Right lung (tissue), 10 donors: ENCODE measurements around the gene TMEM52B. TPM values are rescaled to one million over a fixed set of nuclear protein-coding genes. Genes with fewer than 3 reads are reported as not detected.

ENCODE experiments used
- DNase-seq, 2 donors: peaks; one replicate each; pipeline ENCODE4 v3.0.0-alpha.2; 2013
- long read RNA-seq, 8 donors: transcript quantifications; one replicate each; lab custom pipeline, GENCODE V29; 2026
- polyA plus RNA-seq, 5 donors: library from polyadenylated mRNA; unstranded; fragments of 120-200 nt; gene quantifications; one replicate each; pipeline versions ENCODE4 v1.2.1 to v1.2.3, GENCODE V29; 2013; ENCODE audit warnings: inconsistent platforms in 1 of 5, low replicate concordance in 1 of 5; ENCODE audit not compliant: insufficient read length in 5 of 5, insufficient read depth in 1 of 5

TMEM52B gene
- polyA plus RNA-seq: under 1 TPM; 0.11 to 0.82 (median 0.22) TPM
- long read RNA-seq, donor 1: 0 reads
- long read RNA-seq, donor 2: 0 reads
- long read RNA-seq, donor 3: 0 reads
- long read RNA-seq, donor 4: 0 reads
- long read RNA-seq, donor 5: 0 reads
- long read RNA-seq, donor 6: 0 reads
- long read RNA-seq, donor 7: 0 reads
- long read RNA-seq, donor 8: 0 reads

DNA sequence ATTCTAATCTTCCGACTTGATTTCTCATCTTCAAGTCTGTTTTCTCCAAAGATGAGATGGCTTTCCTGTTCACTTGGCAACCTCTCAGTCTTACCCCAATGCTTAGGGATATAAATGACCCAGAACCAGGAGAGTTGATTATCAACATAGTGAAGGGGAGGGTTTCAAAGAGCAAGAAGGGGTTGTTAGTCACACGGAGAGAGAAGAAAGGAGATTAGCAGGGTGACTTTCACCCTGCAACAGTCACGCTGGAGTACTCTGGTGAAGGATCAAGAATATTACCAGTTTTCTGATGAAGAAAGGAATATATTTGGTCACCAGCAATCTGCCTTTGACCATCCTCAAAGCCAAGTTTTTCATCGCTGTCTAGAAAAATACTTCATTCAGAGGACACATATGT lies at the start of gene TMEM52B:
TMEM52B (plus strand) TSS at position 212 of the 400 bp plus-strand sequence. CDS start 543 bp downstream, outside the sequence.
- no peak for DNase-seq

DNA sequence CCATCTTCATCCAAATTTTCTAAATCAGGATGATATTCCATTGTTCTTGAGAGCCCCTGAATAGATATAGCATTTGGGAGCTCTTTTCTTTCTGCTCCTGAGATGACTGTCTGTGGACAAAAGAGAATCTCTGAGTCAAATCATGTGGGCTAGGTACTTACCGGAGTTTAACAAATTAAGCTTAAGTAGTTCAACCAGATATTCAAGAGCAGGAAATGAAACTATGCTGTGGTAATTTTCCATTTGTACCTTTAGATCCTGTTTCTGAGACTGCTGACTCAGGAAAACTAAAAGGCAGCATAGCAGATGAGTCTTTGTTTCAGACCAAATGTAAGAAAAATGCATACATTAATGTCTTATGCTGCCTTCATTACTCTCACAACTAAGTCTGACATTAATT lies 48.8 kb upstream of the TMEM52B start, which contains the start of gene CLEC7A:
CLEC7A (minus strand) TSS at position 158 of the 400 bp plus-strand sequence; CDS start at position 41, 117 bp downstream.
- DNase-seq: no peak

DNA sequence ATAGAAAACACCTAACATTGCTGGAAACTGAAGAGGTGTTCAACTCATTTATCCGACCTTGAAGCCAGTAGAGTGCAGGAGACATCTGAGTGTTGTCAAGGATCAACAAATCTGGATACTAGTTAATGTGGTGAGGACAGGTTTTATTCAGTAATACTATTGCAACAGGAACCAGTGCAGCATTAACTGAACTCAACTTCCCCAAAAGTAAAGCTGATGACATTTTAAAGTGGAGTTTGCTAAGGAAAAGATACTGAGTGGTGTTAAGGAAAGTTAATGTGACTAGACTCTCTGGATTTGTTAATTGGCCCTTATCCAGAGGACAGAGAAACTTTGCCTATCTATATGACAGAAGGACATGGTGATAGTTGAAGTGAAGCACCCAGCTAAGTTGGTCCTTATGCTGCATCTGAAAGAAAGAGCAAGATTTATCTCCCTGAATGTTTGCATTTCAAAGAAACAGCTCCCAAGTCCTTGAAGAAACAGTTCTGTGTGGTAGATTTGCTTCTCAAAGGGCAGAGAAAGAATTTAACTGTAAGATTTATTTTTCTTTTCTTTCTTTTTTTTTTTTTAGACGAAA lies 47.6 kb upstream of the TMEM52B start:
- DNase-seq: no peak

DNA sequence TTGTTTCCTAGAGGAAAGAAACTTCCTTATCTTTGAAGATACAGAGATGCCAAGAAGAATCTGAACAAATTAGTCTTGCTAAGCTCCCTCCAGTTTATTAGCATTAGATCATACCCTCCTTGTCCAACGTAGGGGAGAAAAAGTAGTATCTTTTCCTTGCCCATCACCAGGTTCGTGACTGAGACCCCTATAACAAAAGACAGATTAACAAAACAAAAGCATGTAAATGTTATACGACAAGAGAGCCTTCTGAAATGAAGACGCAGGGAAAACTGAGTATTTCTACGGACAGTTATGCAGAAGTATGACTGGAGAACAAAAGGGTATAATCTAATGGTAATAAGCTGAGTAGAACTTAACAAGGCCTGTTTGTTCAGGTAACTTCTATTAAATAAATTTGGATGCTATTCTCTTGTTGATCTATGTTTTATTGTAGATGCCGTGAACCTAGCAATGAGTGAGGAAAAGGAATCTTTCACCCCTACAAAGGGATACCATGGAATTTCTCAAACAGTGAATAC lies 45.9 kb upstream of the TMEM52B start:
- no peak for DNase-seq

- DNase-seq: no peak
Observed at GRCh38 chr12:10135126-10135525, 43.7 kb upstream of the TMEM52B start.

DNA sequence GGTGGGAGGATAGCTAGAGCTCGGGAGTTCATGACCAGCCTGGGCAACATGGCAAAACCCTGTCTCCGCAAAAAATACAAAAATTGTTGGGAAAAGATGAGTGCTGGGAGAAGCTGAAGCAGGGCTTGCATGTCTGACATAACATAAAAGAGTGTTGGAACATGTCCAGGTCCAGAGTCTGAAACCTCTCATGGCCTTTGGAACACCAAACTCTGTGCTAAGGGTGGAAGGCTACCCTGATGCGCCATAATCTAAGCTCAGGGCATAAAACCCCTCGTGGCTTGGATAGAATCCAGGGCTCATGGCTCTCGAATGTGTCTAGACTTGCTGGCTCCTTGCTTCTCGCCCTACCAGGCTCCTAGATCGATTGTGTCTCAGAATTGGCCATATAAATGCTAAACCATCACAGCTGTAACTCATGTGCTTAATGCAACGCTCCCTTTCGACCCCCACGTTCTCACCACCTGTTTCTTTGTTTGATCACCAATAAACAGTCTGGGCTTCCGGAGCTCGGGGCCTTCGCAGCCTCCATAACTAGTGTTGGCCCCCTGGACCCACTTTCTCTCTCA lies 42.1 kb upstream of the TMEM52B start:
- no peak for DNase-seq

DNA sequence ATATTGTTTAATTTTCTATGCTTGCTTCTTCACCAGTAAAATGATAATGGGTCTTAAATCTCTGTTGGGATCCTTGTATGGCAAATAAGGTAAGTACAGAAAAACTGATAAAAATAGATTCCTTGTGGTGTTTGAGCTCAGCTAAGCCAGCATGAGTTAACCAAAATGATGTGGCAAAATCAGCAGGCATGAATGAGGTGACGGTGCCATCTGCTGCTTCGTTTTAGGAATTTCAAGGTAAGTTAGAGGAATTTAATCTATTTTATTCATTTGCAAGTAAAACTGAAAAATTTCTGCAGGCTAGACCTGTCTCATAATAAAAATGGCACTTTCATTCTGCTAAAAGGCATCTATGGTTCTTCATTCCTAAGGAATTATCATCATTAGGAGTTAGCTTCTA lies 38.8 kb upstream of the TMEM52B start:
- DNase-seq: no peak

DNA sequence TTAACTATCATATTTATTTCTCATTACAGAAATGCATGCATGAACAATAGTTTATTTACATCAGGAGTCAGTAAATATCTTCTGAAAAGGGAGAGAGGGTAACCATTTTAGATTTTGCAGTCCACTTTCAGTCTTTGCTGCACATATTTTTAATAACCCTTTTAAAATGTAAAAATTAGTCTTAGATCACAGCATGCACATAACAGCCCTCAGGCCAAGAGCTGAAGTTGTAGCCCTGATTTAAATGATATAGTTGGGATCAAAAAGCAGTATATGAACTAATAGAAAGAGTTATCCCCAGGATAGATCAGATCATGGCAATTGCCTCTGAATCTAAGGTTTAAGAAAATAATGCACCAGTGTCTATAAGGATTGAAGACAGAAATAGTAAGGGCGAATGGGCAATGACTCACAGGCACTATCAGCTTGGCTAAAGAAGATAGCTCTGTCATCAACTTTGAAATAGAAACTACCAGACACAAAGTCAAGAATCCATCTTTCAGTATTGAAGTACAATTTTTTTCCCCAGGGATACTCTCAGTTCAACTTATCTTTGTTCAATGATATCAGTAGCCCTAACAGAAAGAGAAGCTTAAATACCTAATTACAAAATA lies 35.7 kb upstream of the TMEM52B start:
- no peak for DNase-seq

GRCh38 chr12:10147714-10148403 lies 31.0 kb upstream of the TMEM52B start:
- DNase-seq: no peak

DNA sequence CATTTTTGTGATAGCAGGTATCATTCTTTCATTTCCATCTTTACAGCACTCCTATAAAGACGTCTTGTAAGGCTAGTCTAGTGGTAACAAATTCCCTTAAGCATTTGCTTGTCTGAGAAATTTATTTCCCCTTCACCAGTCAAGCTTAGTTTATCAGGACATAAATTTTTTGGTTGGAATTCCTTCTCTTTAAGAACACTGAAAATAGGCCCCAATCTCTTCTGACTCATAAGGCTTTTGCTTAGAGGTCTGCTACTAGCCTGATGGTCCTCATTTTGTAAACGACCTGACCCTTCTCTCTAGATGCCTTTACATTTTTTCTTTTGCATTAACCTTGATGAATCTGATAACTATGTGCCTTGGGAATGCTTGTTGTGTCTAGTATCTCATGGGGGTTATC lies 27.2 kb upstream of the TMEM52B start:
- DNase-seq: no peak

GRCh38 chr12:10153271-10154144 lies 25.3 kb upstream of the TMEM52B start:
- peak; percentile 80 to 81 for DNase-seq

DNA sequence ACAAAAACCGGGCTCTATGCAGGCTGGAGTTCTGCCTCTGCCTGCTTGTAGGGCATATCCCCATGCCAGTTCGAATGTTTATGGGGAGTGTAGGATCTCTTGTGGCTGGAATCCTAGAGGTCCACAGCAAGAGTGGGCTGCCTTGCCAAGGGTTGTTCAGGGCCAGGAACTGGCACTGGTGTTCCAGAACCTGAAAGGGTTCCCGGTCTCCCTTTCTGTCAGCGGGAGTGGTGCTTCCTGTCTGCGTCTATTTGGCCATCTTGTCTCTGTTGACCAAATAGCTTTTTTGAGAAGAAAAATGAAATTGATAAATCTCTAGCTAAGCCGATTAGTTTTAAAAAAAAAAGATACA lies 24.7 kb upstream of the TMEM52B start:
- no peak for DNase-seq

DNA sequence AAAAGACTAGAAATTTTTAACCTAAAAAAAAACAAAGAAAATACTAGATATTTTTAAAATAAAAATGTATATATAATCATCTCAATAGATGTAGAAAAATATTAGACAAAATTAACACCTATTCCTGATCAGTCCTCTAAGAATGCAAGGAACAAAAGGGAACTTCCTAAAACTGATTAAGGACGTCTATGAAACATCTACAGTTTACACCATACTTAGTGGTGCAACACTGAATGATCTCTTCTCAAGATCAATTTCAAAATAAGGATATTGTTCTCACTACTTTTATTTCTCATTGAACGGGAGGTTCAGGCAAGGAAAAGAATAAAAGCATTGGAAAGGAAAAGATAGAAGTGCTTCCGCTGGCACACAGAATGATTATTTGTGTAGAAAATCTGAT lies 22.9 kb upstream of the TMEM52B start:
- DNase-seq: no peak

DNA sequence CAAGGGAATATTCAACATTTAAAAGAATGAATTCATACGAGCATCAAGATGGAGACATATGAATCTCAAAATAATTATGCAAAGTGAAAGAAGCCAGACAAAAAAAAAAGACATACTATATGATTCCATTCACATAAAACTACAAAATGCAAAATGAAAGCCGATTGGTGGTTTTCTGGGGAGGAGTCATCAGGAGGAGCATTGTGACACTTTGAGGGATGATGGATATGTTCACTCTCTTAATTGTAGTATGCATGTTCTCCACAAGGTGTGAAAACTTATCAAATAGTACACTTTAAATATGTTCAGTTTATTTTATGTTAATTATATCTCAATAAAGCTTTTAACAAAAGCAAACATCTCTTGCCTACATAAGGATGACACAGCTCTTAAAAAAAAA lies 20.4 kb upstream of the TMEM52B start:
- DNase-seq: no peak

- no peak for DNase-seq
Observed at GRCh38 chr12:10159280-10159679, 19.6 kb upstream of the TMEM52B start.

DNA sequence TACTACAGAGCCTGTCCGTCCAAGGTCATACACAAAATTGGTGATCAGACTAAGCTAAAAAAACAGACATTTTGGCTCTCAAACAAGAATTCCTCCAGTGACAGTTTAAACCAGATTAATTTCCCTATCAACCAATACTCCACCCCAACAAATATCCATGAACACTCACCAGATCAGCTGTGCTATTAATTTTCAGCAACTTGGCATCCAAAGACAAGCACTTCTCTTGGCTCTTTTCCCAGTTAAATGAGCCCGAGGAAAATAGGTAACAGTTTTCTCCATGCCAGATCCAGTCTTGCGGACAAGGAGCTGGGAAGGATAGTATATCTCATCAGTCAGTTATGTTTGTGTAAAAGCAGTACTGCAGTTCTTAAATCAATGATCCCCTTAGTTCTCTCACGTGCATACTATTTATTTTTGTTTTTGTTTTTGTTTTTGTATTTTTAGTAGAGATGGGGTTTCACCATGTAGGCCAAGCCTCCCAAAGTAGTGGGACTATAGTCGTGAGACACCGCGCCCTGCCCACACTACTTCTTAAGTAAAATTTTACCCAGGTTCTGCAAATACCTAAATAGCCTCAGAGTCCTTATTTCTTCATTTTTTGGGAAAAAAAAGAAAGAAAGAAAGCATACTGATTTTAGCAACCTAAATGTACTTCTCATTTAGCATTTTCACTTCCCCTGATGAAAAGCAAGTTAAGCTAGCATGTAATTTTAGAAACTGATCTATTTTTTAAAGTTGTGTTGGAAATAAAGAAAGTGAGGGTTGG lies 18.0 kb upstream of the TMEM52B start:
- no peak for DNase-seq

GRCh38 chr12:10163084-10163483 lies 15.7 kb upstream of the TMEM52B start:
- DNase-seq: no peak

- DNase-seq: no peak
Observed at GRCh38 chr12:10165421-10165820, 13.4 kb upstream of the TMEM52B start.

DNA sequence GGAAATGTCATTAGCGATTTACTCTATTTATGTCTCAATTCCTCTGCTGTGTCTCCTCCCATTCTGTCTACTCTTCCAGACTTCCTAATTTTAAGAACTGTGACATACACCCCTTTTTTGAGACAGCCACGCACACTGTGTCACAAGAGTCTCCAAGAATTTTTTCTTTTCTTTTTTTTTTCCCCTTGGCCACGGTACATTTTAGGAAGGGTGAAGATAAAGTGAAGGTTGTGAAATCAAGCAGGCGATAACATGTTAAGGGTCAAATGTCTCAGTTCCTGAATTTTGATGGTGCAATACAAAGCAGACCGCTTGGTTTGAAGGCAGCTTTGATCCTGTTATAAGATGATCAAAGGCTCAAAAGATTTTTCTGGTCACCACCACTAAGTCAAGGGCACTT lies 11.2 kb upstream of the TMEM52B start:
- no peak for DNase-seq

- DNase-seq: no peak
Observed at GRCh38 chr12:10169104-10169503, 9.7 kb upstream of the TMEM52B start.
